GM21423 (cell line): Measurements from ENCODE around the gene HESX1.

Source experiments
- ATAC-seq: cut with Tn5 transposase; IDR thresholded peaks from one replicate; pipeline ENCODE4 v1.9.1; 2021; ENCODE audit warnings: mild to moderate bottlenecking, moderate library complexity; ENCODE audit not compliant: unreplicated experiment

Gene HESX1

DNA sequence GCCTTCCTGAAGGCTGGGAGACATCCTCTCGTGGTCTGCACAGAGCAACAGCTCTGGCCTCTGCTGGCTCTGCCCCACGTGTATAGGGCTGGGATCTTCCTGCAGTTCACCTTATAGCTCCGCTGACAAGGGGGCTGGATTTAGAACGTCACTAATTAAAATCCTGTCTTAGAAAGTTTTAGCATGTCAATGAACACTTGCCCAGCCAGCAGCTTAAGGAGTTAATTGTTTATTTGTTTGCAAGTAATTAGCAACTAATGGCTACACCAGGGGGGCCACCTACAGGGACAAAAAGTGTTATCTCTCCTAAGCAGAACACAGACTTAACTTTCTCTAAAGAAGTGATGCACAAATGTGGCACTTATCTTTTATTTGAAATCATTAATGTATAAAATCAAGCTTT, at the start of gene HESX1:
Gene HESX1 (minus strand): TSS at position 84 of the 403 bp plus-strand sequence. CDS start 60 bp downstream, at position 24.
- ATAC-seq: no peak

DNA sequence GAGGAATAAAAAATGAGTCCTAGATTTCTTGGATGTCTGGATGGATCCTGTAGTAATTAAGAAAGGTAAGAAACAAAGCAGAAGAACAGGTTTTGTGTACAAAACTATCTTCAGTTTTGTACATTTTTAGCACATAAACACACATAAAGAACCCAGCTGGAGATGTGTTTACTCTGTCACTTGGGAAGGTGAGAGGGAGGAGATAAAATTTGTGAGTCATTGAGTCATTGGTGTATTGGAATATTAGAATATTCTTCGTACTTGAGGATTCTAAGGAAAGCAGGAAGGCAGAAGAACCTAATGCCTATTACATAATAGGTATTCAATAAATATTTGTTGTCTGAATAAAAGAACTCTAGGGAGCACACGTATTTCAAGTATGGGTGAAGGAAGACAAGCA, 45.2 kb upstream of the HESX1 start:
- no peak for ATAC-seq

DNA sequence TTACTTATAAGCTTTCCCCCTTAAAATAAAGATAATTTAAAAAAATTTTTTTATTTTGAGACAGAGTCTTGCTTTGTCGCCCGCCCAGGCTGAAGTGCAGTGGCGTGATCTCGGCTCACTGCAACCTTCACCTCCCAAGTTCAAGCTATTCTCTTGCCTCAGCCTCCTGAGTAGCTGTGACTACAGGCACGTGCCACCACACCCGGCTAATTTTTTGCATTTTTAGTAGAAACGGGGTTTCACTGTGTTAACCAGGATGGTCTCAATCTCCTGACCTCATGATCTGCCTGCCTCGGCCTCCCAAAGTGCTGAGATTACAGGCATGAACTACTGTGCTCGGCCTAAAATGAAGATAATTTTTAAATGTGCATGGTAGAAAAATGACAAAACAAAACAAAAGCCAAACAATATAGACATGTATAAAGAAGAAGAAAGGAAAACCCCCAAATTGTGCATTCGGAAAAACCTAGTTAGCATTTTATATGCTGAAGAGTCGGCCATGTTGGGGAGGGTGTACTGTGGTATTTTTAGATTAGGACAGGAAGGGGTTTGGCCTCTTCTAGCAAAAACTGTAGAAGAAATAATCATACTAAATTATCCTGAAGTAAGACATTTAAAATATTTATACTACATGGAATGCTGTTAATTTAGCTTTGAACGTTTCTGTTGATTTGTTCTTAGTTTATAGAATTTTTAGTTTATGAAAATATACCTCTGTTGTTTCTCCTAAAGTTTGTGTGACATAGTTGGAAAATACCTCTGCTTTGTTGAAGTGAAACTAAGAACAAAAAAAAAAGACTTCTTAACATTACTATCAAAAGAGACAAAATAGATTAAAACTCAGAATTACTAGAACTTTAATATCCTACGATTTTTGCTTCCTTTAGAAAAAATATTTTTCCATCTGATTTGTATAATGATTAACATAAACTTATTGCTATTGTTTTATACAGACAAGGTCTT, 35.1 kb upstream of the HESX1 start:
- peak; percentile 74 for ATAC-seq

DNA sequence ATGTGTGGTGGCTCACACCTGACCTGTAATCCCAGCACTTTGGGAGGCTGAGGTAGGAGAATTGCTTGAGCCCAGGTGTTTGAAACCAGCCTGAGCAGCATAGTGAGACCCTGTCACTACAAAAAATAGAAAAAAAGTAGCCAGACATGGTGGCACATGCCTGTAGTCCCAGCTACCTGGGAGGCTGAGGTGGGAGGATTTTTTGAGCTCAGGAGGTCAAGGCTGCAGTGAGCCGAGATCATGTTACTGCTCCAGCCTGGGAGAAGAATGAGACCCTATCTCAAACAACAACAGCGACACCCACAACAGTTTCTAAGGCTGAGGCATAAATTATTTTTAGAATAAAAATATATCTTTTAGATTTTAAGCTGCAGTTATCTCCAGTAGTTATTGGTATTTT, 34.0 kb upstream of the HESX1 start:
- ATAC-seq: no peak

DNA sequence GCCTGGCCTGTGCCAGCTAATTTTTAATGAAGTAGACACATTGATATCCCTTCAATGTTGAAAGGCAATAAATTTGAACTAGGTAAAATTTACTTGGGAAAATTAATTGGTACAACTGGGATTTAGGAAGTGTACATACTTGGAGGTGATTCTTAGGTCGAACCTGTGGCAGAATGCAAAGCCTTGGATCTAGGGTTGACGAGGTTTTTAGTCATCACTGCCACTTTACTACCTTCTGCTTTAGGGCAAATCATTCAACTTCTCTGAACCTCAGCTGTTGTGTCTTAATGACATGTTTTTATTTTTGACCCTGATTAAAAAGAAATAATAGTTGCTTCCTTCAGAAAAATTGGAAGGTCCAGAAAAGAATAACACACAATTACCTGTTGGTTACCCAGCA, 30.2 kb upstream of the HESX1 start:
- ATAC-seq: no peak

DNA sequence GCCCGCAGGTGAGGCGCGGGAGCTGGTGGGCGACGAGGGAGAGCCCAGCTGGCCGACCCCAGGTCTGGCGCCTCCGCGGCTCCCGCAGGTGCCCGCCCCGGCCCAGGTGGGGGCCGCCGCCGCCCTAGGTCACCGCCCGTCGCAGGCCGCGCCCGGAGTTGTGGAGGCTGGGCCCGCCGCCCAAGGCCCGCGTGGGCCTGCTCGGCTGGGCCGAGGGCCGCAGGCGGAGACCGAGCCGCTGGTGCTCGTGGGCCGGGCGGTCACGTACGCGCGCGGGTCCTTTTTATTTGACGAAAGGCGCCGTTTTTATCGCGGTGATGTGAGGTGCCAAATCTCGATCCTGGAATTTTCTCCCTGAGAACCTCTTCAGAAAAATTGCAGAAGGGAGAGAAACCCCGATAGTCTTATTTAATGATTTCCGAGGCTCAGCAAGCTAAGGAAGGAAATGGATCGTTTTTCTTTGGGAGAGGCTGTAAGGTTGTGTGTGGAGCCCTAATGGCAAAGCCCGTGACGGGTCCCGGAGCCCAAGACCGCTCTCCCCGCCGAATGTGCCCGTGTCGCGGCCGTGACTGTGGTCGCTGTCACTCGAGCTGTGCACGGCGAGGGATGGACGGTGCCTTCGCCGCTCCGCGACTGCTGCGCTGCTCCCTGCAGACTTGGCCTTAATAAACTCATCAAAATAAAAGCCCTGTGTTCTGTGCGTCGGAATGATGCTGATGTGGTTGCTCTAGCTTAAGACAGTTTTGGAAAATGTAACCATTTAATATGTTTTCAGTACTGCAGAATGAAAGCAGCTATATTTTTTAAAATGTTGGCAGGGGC, 28.4 kb upstream of the HESX1 start:
- ATAC-seq: peak; percentile 33

DNA sequence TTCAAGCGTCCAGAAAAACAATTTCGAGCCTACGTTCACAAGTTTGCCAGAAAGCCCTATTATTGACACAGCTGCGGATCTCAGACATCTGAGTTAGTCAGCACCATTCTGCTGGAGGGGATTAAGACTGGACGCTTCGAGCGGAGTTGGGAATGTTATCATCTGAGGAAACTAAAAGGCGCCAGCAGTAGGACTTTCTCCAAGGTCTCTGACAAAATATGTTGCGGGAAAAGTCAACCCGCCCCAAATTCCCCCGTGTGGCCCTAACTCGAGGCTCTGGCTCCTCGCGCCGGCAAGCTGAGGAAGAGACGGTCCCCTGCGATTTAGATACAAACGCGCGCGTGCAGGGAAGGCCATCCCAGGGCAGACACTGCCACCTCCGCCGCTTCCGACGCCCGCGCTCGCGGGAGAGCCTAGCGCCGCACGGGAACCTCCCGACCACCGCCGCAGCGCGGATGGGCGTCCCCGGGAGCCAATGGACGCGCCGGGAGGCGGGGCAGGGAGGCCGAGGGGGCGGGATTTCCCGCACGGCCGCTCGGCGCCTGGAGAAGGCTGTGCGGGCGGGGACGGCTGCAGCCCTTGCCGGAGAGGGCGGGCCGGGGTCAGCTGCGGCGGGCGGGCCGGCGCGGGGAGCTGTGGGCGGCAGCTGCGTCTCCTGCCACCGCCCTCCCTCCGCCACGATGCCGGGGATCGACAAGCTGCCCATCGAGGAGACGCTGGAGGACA, 27.6 kb upstream of the HESX1 start, which contains the start of gene APPL1:
Gene APPL1 (plus strand): TSS at position 526 of the 726 bp plus-strand sequence. CDS start 155 bp downstream, at position 681.
- peak; percentile 83 for ATAC-seq

DNA sequence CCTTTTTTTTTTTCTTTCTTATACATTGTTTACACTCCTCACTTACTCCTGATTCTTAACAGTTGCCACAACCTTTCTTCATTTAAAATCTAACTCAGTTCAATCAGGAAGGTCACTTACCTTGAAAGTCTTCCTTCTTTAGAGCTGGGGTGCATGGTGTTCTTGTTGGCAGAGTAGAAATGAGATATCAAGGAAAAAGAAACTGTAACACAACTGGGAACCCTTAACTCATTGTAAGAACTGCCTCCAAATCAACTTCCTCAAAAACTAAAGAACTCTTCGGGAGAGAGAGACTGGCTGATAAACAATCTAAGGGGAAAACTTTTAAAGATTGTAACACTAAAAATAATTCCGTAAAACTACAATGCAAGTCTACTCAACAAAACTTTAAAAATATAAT, 26.4 kb upstream of the HESX1 start:
- no peak for ATAC-seq

DNA sequence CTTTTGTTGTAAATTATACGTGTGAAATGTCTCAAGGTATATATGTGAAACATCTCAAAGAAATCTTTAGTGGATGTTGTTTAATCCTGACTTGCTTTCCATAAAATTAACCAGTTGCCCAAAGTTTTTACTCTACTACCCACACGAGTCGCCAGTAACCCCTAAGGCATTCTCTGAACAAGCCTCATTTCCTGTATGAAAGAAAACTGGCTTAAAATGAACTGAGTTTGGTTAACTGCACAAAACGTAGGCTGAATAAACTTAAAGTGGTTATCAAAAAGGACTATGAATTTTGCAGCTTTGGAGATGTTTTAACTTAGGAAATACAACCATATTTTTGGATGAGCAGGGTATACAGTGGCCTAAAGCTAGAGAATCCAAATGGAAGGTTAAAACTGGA, 25.1 kb upstream of the HESX1 start:
- ATAC-seq: no peak

DNA sequence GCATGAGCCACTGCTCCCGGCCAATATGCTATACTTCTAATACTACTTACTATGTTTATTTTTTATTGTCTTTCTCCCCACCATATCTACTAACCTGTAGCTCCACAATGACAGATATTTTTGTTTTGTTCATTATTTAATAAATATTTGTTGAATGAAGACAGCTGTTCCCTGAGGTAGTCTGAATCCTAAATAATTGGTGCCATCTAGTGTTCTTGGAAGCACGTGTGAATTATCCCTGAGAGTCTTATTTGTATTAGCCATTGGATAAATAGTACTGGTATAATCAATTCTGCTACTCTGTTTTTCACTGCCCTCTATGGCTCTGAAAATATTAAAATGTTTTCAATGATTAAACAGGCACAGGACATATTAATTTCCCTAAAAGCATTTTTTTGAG, 22.1 kb upstream of the HESX1 start:
- no peak for ATAC-seq

DNA sequence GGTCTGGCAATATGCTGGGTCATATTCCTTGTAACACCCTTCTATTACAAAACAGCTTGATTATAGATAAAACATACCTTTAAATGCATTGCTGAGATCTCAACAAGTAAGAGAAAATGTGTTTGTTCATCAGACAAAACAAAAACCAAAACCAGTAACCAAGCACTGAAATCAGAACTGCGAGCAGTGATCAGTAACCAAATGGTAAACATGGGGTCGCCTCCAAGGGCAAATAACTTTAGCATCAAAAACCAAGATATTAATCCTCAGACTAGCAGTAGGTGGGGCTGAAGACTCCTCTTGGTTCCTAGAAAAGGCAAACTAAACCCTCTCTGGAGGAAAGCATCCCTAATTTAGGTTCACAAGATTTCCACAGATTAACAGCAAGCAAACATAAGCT, 6.6 kb upstream of the HESX1 start:
- no peak for ATAC-seq

DNA sequence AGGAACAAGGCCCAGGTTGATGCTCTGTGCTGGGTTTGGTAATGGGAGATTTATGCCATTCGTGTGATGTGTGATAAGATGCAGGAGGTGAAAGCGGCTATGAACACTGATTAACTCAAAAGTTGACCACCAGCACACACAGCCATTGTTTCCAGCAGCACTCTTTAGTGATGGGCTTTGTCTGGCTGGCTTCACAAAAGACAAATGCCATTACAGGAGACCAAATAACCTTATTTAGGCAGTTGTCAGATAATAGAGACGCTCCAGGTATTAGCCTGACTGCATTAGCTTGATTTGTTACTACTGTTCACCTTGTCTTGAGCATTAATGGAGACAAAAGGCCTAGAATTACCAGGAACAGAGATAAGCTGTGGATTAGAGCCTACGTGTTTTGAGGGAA, 5.1 kb downstream of the HESX1 start:
- no peak for ATAC-seq

DNA sequence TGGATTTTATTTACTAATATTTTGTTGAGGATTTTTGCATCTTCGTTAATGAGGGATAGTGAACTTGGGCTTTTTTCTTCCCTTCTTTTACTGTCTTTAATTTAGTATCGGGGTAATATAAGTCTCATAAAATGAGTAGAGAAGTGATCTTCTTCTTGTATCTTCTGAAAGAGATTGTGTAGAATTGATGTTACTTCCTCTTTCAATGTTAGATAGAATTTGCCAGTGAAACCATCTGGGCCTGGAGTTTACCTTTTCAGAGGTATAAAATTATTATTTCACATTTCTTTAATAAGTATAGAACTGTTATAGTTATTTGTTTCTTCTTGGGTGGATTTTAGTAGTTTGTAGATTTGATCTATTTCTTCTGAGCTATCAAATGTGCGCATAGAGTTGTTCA, 7.8 kb downstream of the HESX1 start:
- no peak for ATAC-seq

DNA sequence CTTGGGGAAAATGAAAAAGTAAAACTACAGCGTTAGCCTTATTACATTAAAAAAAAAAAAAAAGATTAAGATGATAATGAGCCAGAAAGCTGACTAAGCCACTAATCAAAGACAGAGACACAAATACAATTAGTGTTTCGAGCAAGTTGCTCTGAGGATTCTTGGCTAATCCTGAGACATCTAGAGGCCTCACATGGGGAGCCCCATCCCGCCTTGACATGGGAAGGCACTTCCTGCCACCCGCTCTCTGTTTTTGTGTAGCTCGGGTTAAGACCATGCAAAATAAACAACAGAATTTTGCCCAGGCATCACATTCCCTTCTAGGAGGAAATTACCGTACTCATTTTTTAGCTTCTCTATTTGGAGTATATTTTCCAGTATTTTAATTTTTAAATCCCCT, 15.3 kb downstream of the HESX1 start:
- ATAC-seq: no peak

DNA sequence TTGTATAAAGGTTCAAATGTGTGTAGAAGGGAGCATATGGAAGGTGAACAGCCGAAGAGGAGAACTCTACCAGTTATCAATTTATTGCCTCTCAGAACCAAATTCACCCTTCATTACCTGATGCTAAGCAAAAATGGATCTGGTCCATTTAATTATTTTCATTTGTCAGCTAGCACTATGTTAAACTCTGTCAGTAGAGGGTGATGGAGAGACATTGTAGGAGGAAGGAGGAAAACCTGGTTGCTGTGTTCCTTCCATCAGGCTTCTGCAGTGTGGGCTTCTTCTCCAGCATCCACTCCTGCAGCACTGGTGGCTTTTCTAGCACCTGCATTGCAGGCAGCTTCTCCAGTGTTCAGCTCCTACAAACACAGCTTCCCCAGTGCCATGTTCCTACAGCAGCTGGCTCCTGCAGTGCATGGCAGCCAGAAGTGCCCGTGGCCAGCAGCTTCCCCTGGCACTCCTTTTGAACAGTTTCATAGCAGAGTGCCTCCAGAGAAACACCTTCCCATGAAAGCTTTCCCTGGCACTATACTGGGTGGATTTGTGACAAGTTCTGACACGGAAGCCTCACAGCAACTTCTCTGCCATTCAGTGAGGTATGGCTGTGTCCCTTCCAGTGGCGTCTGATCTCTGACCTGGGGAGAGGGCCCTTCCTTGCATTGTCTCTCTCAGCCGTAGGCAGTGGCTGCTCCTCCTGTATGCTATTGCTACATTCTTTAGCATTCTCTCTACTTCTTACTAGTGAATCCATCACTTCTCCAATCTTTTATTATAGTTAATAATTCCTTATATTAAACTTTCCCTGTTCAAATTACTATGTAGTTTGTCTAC, 20.0 kb downstream of the HESX1 start:
- no peak for ATAC-seq

DNA sequence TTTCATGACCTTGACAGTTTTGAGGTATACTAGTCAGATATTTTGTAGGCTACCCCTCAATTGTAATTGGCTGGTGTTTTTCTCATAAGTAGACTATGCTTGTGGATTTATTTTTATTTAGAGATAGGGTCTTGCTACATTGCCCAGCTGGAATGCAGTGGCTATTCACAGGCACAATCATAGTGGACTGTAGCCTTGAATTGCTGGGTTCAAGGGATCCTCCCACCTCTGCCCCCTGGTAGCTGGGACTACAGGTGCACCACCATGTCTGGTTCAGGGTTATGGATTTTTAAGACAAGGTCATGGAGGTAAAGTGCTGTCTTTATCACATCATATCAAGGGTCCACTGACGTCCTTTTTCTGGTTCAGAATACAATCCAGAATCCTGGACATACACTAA, 23.7 kb downstream of the HESX1 start:
- ATAC-seq: no peak

DNA sequence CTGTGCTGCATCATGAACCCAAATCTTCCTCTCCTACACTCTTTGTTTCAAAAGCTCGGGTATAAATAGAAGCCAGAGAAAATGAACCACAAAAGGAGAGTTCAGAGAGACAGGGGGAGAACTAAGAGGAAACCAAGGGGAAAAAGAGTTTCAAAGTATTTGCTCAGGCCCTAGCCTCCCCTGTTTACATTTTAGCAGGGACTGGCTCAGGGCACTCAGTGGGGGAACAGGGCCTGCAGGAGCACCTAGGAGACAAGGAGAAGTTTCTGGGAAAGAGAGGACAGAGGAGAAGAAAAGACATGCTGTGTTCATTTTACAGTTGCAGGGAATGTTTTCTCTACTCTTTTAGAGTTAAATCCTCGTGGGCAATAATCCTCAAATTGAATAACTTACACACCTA, 26.1 kb downstream of the HESX1 start:
- ATAC-seq: no peak

DNA sequence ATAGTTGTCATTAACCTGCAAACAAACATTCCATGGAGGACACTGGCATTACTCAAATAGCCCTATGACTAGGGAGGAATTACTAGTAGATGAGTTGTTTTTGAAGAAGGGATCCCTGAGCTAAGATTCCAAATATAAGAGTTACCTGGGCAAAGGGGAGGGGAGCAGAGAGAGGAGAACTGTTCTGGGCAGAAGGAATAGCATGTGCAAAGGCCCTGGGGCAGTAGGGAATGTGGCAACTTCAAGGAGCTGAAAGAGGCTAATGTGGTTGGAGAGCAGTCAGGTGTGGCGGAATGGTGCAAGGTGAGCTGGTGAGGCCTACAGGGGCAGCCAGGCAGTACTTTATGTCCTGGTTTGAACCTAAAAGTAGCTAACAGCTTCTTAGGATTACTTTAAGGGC, 28.8 kb downstream of the HESX1 start:
- ATAC-seq: no peak

DNA sequence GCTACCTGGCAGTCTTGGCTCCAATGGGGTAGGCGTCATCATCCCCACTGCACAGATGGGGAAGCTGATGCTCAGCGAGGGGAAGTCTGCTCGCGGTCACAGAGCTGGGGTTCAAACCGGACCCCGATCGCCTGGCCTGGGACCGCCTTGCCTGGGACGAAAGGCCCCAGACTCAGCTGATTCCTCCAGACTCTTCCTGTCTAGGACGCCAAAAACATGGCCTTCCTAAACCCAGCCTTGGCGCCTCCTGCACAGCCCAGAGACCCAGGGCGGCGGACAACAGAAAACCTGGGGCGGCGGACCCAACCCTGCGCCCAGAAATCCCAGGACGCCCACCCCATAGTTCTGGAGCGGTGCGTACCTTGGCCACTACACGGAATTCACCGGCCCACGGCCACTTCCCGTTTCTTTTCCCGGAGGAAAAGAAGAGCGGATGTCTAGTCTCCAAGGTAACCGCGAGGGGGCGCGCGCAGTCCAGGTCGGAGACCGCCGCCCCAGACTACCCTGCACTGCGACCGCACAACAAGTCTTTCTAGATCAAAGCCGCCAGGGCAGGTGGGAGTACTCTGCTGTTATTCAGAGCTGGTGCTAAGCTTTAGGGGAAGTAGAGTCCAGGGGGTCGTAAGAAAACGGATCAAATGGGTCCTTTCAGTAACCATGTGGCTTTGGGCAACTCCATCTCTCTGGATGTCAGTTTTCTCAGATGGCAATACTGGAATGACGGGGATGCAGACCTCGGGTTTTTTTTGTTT, 29.7 kb downstream of the HESX1 start:
- ATAC-seq: peak; percentile 76

DNA sequence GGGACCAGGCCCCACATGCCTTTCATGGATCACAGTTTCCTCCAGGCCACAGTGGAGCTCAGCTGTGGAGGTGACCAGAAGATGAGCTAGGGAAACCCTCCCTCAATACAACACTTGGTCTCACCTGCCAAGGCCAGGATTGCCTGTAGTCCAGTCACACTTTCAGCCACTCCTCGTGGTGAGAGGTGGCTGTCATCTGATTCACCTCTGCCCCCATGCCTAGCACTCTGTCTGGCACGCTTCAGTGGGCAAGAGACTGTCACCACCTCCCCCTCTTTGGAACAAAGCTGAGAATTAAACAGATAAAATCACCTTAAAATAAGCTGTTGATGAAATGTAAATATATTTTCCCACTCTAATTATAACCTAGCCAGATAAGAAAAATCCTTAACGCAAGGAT, 30.7 kb downstream of the HESX1 start:
- ATAC-seq: no peak
